Fibroblast of upper back skin (primary cell): ENCODE results near the gene MTHFD2L.
"Not testable (repeated sequence)": the region's sequence is repeated elsewhere in the genome, so short reads cannot be mapped to it uniquely, and the experiment has no call there.

Experiments used
- DNase-seq: peaks from one replicate; pipeline ENCODE4 v3.0.0-alpha.2; 2013

MTHFD2L gene

DNA sequence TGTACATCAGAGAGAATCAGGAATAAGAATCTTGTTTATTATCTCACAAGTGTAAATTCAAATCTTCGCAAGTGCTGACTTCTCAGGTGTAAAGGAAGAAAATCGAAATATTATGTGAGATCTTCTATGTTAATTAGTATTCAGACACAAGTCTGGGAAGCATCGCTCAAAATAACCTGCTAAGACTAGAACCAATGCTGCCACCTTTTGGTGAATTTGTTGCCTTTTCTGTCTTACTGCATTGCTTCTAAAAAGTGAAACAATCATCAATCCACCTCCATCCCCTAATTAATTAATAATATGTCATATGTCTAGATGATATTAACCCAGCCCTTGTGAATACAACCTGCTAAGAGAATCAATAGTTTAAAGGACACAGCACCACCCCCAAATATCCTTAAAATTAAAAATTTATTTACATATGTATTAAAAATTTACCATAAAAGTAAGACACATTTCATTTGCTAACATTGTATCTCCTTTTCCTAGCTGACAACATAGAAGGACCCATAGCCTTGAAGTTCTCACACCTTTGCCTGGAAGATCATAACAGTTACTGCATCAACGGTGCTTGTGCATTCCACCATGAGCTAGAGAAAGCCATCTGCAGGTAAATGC is 153.9 kb downstream of the MTHFD2L start:
- peak; percentile 65 for DNase-seq

DNA sequence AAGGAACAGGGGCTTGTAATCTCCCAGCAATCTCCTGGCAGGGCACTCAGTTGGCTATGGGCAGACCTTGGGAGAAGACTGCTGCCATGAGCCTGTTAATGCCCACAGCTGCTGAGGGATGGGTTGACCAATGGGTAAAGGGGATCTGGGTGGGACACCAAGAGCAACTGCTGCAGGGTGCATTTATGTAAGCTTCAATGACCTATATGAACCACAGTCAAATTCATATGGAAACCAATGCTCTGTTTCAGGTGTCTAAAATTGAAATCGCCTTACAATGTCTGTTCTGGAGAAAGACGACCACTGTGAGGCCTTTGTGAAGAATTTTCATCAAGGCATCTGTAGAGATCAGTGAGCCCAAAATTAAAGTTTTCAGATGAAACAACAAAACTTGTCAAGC is 156.4 kb downstream of the MTHFD2L start:
- no peak for DNase-seq

DNA sequence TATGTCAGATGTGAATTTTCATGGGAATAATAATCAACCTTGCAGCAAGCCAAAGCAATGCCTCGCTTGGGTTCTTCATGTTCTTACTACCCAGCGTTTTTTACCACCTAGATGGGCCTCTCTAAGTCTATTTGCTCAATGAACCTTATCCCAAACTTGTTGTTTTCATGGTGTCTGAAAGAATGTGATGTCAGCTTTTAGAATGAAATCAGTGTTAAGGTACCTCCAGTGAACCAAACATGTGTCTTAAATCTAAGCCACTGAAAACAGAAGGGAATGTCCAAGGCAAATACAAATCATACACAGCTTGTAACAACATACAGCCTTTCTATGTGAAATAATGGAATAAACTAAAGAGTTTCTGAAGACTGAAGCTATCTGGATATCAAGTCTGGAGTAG is 157.0 kb downstream of the MTHFD2L start:
- no peak for DNase-seq

DNA sequence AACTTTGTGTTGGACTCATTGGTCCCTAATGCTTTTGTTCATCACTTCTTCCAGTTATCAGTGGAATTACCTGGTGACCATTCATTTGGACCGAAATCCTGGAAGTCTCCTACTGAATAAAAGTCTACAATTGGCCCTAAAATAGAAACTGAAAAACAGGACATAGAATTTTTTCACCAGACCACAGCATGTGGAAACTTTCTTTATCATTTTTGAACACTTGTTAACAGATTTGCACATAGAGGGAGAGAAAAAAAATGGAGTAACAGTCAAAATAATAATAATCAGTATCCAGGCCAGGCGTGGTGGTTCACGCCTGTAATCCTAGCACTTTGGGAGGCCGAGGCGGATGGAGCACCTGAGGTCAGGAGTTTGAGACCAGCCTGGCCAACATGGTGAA is 157.5 kb downstream of the MTHFD2L start:
- DNase-seq, result no peak

DNA sequence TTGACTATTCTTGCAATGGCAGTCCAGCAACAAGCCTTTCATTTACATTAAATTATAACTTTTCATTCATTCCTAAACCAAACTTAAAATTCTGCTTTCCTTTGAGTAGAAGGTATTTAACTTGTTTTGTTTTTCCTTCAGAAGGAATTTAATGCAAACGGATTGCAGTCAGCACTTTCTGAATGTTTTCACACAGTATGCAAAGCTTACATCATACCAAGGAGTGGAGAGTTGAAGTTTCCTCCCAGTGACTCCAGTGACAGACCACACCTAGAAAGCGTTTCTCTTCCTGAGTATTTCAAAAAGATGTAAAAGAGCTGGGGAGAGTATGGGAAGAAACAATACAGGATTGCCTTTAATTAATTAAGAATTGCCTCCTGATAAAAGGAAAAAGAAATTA is 158.5 kb downstream of the MTHFD2L start:
- DNase-seq, result peak; percentile 30

DNA sequence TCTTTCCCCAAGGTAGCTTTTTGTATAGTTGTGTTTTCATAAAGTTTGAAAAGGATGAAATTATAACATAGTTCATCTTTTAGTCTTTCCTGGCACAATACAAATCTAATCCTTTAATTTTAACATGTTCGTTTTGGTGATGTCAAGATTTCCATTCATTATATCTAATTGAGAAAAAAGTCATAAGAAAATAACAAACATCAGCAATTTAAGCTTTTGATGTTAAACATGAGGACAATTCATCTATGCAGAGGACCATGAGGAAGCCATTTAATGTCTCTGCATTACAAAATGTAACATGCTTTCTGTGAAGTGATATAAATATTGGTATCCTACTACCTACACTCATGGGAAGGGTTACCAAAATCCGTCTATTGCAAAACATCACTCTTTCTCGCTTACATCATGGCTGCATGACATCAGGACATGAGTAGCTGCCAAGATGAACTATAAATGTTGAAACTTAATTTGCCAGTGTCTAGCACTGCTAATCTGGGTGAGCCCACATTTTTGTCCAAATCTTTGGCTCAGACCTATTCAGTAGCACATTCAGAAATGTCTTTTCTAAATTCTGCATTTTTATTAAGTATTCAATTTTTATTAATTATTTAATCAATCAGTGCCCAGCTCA is 159.8 kb downstream of the MTHFD2L start:
- peak; percentile 15 for DNase-seq

DNA sequence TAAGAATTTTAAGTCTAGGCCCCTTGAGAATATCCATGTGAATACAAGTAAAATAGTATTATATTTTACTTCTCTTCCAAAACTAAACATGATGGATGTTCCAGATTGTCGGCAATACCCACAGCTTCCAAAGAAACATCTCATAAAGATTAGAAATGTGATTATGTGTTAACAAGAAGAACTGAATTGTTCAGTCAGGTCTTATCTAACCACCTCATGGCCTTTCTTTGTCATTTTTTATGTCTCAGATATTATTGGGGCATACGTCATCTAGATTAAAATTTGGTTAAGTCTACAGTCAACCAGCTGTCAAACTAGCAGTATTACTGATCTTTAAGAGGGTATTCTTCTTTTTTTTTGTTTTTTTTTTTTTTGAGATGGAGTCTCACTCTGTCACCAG is 160.4 kb downstream of the MTHFD2L start:
- no peak for DNase-seq

DNA sequence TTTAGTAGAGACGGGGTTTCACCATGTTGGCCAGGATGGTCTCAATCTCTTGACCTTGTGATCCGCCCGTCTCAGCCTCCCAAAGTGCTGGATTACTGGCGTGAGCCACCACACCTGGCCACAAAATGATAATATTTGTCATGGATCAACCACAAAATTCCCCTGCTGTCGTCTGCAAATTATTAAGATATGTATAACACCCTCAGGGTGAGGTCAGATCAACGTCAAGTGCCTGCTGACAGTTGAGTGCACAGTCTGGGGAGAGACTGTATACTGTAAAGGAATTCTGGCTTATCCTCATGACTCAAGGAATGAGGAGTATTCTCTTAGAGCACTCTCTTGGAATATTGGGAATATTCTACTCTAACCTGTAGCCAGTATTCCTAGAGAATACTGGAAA is 161.6 kb downstream of the MTHFD2L start:
- DNase-seq, result peak; percentile 40

DNA sequence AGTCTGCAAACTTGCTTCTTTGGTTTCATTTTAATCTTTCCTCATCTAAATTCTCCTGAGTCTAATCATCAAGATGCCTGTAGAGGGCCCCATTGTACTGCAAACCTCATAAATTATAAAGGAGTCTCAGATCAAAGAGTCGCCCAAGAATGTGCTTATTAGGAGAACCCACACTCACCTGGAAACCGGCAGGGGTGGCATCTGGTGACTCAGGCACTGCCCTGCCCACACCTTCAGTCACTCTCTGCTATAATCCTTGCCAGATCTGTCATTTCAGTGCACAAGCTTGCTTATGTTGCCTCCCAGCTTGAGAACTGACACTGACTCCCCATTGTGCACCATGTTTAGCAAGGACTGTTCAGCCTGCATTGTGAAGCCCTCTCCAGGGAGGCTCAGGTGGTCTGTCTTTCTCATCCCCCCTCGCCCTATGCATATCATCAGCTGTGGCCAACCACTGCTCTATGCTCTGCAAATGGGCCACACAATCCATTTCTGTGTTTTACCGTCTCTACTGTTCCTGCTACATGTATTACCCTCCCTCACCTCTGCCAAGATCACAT is 162.7 kb downstream of the MTHFD2L start:
- DNase-seq, result peak; percentile 63

DNA sequence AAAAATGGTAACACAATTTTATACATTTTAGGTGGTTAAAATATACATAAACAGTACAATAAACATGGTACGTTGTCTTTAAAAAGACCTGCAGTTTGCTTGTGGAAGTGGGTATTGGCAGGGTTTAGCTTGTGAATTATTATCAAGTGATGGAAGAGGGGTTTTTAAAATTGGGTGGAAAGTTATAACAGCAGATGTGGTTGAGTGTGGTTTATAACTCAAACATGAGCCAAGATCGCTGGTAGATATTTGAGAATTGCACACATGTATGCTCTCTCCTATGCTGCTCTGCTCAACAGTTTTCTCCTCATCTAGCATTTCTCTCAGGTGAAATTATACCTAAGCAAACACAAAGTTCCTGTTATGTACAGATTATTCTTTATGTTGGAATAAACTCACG is 164.4 kb downstream of the MTHFD2L start:
- no peak for DNase-seq

DNA sequence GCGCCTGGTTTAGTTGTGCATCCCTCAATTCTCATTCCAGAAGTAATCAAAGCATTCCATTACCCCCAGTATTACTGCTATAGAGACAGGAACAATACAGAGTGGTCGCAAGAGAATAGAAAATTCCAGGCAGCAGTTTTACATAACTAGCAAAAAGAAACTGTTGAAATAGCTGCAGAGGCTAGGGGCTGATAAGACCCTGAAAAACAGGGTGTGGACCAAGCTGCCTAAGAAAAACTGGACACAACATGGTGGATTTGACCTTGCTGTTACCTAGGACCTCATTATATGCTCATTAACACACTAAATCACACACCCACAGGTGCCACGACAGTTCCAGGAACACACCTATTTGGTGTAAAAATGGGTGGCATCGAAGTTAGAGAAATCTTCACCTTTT is 165.7 kb downstream of the MTHFD2L start:
- DNase-seq, result no peak

DNA sequence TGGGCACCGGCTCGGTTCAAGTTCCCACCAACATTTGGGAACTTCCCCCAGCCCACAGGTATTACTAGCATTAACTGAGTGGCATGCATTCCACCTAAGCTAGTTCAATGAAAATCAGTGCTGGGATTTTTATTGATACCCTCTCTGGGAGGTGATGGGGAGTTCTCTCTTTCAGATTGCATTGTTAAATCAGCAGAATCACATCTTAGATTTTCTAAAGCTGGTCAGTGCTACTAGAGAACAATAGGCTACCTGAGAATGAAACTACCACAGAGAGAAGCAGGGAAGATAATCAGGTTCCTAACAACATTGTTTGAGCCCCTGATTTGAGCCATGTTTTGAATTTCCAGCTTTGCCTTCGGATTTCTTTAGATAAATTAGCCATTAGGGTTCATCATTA is 166.3 kb downstream of the MTHFD2L start:
- DNase-seq, result no peak

DNA sequence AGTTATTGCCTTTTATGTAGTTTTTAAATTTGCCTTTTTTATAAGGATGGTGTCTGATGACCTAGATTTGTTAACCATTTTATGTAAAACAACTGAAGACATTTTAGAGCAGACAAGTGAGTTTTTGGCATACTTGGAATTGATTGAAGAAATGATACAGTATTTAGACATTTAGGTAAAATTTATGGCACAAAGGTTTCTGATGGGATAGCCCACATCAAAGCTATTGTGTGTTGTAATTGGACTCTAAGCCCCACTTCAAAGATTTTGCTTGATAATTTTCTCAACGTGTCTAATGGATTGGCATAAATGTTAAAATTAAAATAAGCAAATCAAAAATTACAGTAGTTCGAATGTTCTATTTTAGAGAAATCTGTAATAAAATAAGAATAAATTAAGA is 168.0 kb downstream of the MTHFD2L start:
- no peak for DNase-seq

DNA sequence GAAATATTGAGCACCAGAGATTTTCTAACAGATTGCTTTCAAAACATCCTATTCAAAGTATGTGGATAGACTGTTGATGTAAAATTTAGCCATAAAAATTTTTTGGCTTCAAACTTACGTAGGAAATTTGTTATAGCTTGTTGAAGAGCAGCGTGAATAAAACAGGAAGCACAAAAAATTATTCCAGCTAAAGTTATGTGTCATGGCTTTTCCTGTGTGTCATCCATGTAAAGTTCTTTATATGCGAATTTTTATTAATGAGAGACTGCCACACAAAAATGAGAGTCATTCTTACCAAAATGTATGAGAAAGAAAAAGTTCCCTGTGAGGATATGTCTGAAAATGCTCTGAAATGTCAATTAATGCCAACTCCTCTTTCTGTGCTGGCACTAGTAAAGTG is 169.8 kb downstream of the MTHFD2L start:
- peak; percentile 35 for DNase-seq

DNA sequence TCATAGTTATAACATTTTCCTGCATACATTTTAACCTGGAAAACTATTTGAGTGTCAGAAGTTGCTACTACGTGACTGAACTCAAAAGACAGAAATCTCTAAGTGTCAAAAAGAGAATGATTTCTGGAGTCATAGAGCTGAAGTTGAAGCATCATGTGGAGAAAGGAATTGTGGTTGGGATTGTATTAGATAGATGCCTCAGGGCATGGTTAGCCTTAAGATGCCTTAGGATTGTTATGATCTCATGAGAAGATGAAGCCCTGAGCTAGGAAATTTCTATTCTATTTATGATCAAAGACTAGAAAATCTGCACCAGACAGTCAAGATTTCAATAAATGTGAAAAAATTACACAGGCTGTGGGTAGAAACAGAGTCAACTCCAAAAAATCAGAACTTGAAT is 170.6 kb downstream of the MTHFD2L start:
- DNase-seq, result no peak

DNA sequence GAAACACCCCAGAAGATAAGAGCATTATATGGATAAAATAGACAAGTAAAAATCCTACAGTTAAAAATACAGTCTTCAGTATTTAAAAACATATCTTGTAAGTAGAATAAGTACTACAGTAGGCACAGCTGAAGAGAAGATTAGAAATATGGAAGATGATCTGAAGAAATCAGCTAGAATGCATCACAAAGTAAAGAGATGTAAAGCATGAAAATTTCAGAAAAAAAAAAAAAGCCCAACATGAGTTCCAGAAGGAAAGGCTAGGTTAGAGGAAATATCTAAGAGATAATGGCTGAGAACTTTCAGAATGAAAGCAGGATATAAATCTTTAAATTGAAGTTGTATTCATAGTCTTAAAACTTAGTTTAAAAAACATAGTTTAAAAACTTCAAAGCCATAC is 171.4 kb downstream of the MTHFD2L start:
- no peak for DNase-seq

DNA sequence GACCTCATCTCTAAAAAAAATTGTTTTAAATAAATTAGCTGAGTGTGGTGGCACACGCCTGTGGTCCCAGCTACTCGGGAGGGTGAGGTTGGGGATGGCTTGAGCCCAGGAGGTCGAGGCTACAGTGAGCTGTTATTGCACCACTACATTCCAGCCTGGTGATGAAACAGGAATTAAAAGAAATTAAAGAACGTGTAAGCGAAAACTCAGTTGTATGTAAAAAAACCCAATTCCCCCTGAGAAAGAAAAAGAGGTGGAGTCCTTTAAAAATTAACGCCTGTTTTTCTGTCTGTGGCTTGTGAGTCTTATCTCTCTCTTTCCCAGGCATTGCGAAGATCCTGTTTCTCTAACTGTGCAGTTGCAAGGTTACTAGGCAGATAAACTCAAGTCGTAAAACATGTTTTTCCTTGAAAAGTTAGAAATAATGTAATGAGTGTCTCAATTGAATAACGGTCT is 172.4 kb downstream of the MTHFD2L start:
- DNase-seq, result no peak

DNA sequence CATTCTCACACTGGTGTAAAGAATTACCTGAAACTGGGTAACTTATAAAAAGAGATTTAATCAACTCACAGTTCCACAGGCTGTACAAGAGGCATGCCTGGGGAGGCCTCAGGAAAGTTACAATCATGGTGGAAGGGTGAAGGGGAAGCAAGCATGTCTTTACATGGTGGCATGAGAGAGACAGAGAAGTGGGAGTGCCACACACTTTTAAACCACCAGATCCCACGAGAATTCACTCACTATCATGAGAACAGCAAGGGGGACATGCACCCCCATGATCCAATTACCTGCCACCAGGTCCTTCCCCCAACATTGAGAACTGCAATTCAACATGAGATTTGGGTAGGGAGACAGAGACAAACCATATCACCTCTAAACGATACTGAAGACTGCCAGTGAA is 173.3 kb downstream of the MTHFD2L start:
- no peak for DNase-seq

DNA sequence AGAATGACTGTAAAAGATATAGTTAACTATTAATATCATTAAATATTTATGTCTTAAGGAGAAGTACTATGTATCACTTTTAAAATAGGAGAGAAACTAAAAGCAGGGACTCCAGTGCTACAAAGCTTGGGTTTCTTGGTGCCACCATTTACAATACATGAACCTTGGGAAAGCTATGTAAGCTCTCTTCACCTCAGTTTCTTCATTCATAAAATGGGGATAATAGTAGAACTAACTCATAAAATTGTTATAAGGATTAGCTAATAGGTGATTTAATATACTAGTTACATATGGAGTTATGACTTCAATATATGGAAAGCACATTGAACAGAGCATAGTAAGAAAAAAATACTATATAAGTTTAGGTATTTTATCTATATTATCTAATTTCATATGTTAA is 174.0 kb downstream of the MTHFD2L start:
- DNase-seq, result no peak

DNA sequence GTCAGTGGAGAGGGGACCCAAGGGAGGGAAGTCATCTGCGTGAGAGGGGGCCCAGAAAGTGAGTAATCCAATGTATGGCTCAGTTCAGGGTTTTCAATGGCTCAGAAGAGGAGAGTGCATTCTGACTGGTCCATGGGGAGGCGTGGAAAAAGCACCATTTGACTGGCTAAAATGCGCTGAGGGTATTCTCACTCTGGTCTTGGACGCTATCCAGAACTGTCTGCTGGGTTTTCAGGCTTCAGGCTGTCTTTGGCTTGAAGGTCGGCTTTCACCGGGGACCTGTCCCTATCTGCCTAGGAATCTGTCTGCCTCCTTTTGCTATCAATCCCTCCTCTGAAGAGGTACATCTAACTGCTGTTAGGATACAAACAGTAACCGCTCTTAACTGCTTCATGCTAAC is 176.7 kb downstream of the MTHFD2L start:
- DNase-seq, result no peak

DNA sequence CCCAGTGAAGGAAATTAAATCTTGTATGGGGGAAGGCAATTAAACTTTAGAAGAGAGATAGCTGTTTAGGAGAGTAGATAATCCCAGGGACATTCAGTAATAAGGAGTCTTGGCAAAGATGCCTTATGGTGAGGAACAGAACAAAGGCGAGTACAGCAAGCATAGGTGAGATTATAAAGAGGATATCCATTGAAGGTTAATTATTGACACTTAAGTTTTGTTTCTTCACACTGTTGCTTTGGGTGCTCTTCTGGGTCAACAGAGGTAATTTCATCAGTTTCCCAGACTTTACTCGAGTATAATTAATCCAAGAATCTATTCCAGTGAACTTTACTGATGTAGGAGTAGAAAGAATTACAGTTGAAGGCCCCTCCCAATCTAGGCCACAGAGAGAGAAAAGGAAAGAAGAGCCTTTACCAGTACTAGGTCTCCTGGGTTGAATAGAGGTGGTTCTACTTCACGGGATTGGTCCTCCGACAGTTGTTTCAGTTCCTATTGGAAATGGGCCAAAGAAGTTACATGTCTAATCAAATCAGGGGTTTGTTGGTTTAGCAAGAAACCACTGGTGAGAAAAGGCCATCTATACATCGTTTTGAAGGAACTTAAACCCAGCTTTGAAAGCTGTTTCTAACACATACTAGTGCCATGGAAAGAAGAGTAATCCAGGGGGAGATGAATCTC is 177.6 kb downstream of the MTHFD2L start:
- no peak for DNase-seq

DNA sequence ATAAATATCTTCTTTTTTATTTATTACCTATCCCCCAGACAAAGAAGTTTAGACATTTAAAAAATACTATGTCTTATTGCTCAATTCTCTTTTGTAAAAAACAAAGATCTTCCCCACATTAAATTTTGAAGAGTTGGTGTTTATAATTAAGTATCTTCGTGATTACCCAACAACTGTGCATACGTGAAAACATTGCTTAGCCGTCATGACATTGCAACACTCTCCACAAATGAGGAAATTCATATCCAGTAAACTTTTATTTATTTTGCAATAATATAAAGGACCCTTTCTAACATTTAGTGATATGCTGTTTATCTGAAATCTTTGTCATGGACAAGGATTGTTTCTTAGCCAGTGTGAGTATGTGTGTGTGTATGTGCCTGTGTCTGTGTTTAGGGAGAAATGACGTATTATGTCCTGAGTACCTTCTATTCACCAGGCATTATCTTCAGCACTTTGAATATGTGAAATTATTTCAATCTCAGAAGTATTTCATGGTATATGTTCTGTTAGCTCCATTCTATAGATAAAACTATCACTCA is 180.9 kb downstream of the MTHFD2L start:
- no peak for DNase-seq

DNA sequence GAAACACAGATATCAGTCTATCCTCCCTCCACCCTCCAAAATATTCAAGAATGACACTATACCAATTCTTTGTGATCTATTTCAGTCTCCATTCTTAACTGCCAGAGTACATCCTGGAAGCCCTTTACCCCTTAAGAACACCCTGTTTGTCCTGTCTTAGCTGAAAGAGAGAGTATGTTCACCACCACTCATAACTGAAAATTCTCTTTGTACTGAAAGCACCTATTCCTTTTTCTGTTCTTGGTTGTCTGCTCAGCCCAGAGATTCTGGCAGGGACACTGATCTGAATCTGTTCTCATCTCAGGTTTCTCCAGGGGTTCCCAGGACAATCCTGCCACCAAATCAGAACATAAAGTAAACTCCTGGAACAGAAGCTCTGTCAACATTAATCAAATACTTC is 181.6 kb downstream of the MTHFD2L start:
- DNase-seq, result no peak

DNA sequence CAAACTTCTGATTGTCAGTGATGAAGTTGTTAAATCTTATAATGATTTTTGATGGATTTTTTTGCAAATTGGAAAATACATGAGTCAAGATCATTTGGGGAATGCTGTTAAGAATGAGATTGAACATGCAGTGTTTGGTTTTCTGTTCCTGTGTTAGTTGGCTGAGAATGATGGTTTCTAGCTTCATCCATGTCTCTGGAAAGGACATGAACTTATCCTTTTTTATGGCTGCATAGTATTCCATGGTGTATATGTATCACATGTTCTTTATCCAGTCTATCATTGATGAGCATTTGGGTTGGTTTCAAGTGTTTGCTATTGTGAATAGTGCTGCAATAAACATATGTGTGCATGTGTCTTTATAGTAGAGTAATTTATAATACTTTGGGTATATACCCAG is 182.5 kb downstream of the MTHFD2L start:
- not testable (repeated sequence) for DNase-seq
